Body of pancreas (tissue), 4 donors: Measurements from ENCODE around the gene KIAA2012. TPM values are rescaled to one million over a fixed set of nuclear protein-coding genes. Genes with fewer than 3 reads are reported as not detected.

ENCODE experiments used
- ATAC-seq: fragments of 150-250 bp; one replicate; pipeline ENCODE4 v1.9.1; 2016
- DNase-seq, 4 donors: peaks; one replicate each; pipeline ENCODE4 v3.0.0-alpha.2; 2019
- H3K27ac ChIP-seq, 4 donors: fragments of 200-600 bp; sonication (generic); 1 replicate in 3 of 4; 2 replicates in 1 of 4; pipeline versions ENCODE4 v1.5.1 to v1.6.1; 2016 to 2019; ENCODE audit warnings: mild to moderate bottlenecking in 1 of 4, mixed read lengths in 1 of 4, moderate library complexity in 1 of 4
- H3K27me3 ChIP-seq, 2 donors: fragments of 200-600 bp; sonication (generic); one replicate each; pipeline ENCODE4 v1.6.0; 2016; ENCODE audit warnings: mild to moderate bottlenecking in 1 of 2
- H3K36me3 ChIP-seq, 2 donors: fragments of 200-600 bp; sonication (generic); replicated peaks in 1 of 2; 2 replicates each; pipeline ENCODE4 v1.5.1; 2016; ENCODE audit warnings: low read depth in 2 of 2; ENCODE audit not compliant: insufficient read depth in 1 of 2
- H3K4me1 ChIP-seq: fragments of 200-600 bp; sonication (generic); one replicate; pipeline ENCODE4 v1.6.0; 2016
- H3K4me3 ChIP-seq, 2 donors: fragments of 200-600 bp; sonication (generic); 1 replicate in 1 of 2; 2 replicates in 1 of 2; pipeline ENCODE4 v1.5.1; 2016 to 2019
- H3K9me3 ChIP-seq, 3 donors: fragments of 200-600 bp; sonication (generic); 1 replicate in 2 of 3; 2 replicates in 1 of 3; pipeline ENCODE4 v1.5.1; 2016
- POLR2A ChIP-seq, 3 donors: fragments of 450-650 bp; IDR thresholded peaks; one replicate each; pipeline ENCODE4 v1.6.1; 2016; ENCODE audit warnings: antibody characterized with exemption in 3 of 3, mild to moderate bottlenecking in 2 of 3
- WGBS, 2 donors: methylation state at CpG; one replicate each; pipeline ENCODE4 v1.1.5; 2017; 5-methylcytosine and 5-hydroxymethylcytosine counted together
- intact Hi-C: fragments of 100-400 bp; cut with DNase I; formaldehyde crosslinking; loops from one replicate; pipeline ENCODE4 v1.15.1; 2023
- total RNA-seq, 2 donors: library from RNA; depleted of rRNA; stranded (reverse); fragments of >200 nt; gene quantifications; one replicate each; pipeline ENCODE4 v1.1.0, GENCODE V29; 2016
- TF ChIP-seq, protein P1 (sequence below), 7 experiments: fragments of 450-650 bp in 4 of 7; fragments of 200-600 bp in 3 of 7; sonication (generic) in 3 of 7; IDR thresholded peaks; one replicate each; pipeline ENCODE4 v1.5.1; 2016 to 2019; ENCODE audit warnings: antibody characterized with exemption in 7 of 7

Gene KIAA2012
- total RNA-seq, 2 donors from 2014 or later = not detected

DNA sequence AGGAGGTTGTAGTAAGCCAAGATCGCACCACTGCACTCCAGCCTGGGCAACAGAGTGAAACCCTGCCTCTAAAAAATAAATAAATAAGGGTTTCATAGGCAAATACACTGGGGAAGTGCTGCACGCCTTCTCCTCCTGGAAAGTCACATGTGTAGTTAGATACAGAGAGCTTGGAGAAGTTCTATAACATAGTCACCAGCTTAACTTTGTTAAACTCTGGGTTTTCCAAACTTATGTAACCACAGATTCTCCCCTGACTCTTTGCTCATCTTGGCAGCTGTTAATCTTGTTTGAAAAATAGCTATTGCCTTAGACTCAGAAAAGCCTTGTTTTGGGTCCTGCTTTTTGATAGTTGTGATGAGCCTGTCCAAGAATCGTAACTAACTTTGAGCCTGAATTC lies 25.2 kb downstream of the KIAA2012 start:
- Histone ChIP-seq H3K4me3 (no peak overlapping the region), H3K27me3 (no peaks in the 10 kb centered on the region), H3K4me1 (no peaks in the 10 kb centered on the region), H3K36me3 (no peaks in the 10 kb centered on the region), H3K9me3 (no peaks in the 10 kb centered on the region), H3K27ac (no peak overlapping the region)
- TF ChIP-seq, protein P1, sequence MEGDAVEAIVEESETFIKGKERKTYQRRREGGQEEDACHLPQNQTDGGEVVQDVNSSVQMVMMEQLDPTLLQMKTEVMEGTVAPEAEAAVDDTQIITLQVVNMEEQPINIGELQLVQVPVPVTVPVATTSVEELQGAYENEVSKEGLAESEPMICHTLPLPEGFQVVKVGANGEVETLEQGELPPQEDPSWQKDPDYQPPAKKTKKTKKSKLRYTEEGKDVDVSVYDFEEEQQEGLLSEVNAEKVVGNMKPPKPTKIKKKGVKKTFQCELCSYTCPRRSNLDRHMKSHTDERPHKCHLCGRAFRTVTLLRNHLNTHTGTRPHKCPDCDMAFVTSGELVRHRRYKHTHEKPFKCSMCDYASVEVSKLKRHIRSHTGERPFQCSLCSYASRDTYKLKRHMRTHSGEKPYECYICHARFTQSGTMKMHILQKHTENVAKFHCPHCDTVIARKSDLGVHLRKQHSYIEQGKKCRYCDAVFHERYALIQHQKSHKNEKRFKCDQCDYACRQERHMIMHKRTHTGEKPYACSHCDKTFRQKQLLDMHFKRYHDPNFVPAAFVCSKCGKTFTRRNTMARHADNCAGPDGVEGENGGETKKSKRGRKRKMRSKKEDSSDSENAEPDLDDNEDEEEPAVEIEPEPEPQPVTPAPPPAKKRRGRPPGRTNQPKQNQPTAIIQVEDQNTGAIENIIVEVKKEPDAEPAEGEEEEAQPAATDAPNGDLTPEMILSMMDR (IDR thresholded peaks at IDR 0.05) = no peak
- WGBS, 2 donors = 87 to 97% methylated on average over 3 of the region's 3 CpGs
- no peak for ATAC-seq
- intact Hi-C loops = no loop called here
- DNase-seq = no peak

DNA sequence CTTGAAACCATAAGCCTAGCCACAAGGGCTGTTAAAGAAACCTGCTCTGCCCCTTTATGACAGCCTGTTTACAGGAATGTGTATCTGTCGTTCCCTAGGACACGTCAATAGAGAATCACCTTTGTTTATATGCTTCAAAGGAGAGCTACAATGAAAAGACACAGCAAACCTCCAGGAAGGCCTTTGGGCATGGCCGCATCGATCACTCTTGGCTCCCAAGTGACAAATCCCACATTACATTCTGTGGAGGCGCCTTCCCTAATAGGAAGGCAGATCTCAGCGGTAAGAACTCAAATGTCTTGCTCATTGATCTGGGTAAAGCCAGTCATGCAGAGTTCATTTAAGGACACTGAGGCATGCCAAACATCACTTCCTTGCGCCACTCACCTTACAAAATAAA lies 26.5 kb downstream of the KIAA2012 start:
- 60 to 67% methylated on average over 7 of the region's 7 CpGs for whole genome bisulfite sequencing, 2 donors
- H3K9me3 ChIP-seq = no peaks in the 10 kb centered on the region
- DNase-seq = no peak
- intact Hi-C loops = no loop called here
- H3K27me3 ChIP-seq = no peaks in the 10 kb centered on the region
- H3K27ac ChIP-seq = no peak overlapping the region
- no peak for TF ChIP-seq POLR2A (IDR thresholded peaks at IDR 0.05)
- TF ChIP-seq, protein P1 (IDR thresholded peaks at IDR 0.05) = no peak
- no peaks in the 10 kb centered on the region for H3K4me1 ChIP-seq
- H3K36me3 ChIP-seq = no peaks in the 10 kb centered on the region
- no peak for ATAC-seq
- H3K4me3 ChIP-seq = no peak overlapping the region

DNA sequence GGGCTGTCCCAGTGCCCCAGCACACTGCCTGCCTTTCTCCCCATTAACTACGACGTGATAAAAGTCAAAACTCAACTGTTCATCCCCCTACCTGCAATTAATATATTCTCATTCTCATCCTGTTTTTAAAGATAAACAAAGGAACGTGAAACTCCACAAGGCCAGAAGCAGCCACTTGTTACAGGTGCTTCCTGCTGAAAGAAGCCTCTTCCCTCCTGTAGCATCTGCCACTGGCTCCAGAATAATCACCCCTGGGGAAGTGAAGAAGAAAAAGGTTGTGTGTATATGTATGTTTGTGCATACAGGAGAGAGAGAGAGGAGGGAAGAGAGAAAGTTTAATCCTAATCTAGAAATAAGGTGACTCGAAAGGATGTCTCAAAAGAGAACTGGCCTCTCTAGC lies 27.1 kb downstream of the KIAA2012 start:
- 63 to 67% methylated on average over 4 of the region's 4 CpGs for WGBS, 2 donors

DNA sequence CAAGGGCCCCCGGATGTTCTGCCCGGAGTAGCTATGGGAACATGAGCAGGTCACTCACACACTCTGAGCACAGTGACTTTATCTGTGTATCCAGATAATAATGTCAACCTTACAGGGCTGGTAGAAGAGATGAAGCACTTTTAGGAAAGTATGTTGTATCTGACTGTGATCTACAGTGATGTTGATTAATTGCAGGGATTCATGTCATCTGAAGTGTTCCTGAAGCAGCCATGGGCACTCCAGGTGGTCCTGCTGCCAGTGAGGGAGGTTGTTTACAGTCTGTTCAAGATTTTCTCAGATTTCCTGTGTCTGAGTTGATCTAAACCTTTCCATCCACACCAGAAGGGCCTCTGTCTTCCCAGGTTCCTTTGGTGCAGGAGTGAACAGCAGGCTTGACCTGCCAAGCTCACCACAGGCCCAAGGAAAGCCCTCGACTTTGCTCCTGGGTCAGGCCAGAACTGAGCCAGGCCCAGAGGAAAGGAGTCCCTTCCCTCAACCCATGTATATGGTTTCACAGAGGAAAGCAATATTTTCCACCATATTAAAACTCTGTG lies 28.0 kb downstream of the KIAA2012 start:
- no peak for ATAC-seq
- H3K9me3 ChIP-seq = no peaks in the 10 kb centered on the region
- no peak for DNase-seq
- 43 to 100% methylated on average over 1 to 3 of the region's 3 CpGs for WGBS, 2 donors
- H3K27me3 ChIP-seq = no peaks in the 10 kb centered on the region
- H3K4me3 ChIP-seq = no peak overlapping the region
- no peak overlapping the region for H3K27ac ChIP-seq
- no peaks in the 10 kb centered on the region for H3K4me1 ChIP-seq
- TF ChIP-seq POLR2A (IDR thresholded peaks at IDR 0.05) = no peak
- TF ChIP-seq, protein P1 (IDR thresholded peaks at IDR 0.05) = no peak
- H3K36me3 ChIP-seq = no peaks in the 10 kb centered on the region
- intact Hi-C loops = no loop called here

More for the DNA sequence above, 27.1 kb downstream of the KIAA2012 start:
- Histone ChIP-seq H3K27me3 (no peaks in the 10 kb centered on the region), H3K27ac (no peak overlapping the region), H3K4me3 (no peak overlapping the region), H3K4me1 (no peaks in the 10 kb centered on the region), H3K36me3 (no peaks in the 10 kb centered on the region), H3K9me3 (no peaks in the 10 kb centered on the region)
- ATAC-seq = no peak
- TF ChIP-seq POLR2A (IDR thresholded peaks at IDR 0.05) = no peak
- TF ChIP-seq, protein P1 (IDR thresholded peaks at IDR 0.05) = no peak
- intact Hi-C loops = no loop called here
- no peak for DNase-seq

DNA sequence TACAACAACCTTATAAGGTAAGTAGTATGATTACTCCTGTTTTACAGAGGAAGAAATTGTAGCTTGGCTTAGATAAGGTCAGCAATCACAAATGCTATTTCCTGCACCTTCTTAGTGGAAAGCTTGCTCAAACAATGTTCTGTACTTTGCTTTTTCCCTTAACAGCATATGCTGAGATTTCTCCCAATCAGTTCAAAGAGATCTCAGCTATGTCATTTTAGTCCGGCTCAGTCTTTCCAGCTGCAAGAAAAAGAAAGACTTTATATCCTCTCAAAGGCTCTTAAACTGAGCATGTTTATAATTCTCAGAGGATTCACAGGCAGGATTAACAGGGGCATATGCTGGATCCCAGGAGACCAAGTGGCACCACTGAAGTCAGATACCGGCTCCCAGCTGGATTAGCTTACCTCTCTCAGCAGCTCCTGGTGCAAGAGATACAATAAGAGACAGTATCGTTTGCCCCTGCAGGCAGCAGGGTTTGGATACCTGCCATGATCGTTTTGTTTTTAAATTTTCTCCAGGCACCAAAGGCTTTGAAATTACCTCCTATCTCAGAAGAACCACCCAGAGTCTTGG lies 29.5 kb downstream of the KIAA2012 start:
- DNase-seq (no peak), ATAC-seq (no peak)
- Histone ChIP-seq H3K4me1 (no peaks in the 10 kb centered on the region), H3K4me3 (no peak overlapping the region), H3K9me3 (no peaks in the 10 kb centered on the region), H3K27me3 (no peaks in the 10 kb centered on the region), H3K27ac (no peak overlapping the region), H3K36me3 (no peaks in the 10 kb centered on the region)
- WGBS, 2 donors = 62 to 64% methylated on average over 4 of the region's 4 CpGs
- intact Hi-C loops = no loop called here
- TF ChIP-seq, protein P1 (IDR thresholded peaks at IDR 0.05) = no peak
- TF ChIP-seq POLR2A (IDR thresholded peaks at IDR 0.05) = no peak
